ENCODE measurements around the gene CSTPP1.

DNA sequence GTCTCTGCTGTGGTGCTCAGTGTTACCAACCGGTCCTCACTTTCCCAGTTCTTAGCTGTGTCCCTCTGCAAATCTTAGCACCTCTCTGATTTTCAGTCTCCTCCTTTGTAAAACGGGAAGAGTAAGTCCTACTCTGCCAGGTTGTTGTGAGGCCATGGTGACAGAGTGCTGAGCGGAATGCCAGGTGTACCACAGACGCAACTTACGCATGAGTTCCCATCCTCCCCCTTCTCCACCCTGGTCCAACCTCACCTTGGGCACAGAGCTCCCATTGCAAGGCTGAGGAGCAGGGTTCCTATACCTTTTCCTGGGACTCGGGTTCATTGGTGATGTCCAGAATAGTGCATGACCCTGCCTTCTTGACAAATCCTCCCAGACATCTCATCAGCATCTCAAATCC, 270.9 kb downstream of the CSTPP1 start:
- TF ChIP-seq, protein P1, sequence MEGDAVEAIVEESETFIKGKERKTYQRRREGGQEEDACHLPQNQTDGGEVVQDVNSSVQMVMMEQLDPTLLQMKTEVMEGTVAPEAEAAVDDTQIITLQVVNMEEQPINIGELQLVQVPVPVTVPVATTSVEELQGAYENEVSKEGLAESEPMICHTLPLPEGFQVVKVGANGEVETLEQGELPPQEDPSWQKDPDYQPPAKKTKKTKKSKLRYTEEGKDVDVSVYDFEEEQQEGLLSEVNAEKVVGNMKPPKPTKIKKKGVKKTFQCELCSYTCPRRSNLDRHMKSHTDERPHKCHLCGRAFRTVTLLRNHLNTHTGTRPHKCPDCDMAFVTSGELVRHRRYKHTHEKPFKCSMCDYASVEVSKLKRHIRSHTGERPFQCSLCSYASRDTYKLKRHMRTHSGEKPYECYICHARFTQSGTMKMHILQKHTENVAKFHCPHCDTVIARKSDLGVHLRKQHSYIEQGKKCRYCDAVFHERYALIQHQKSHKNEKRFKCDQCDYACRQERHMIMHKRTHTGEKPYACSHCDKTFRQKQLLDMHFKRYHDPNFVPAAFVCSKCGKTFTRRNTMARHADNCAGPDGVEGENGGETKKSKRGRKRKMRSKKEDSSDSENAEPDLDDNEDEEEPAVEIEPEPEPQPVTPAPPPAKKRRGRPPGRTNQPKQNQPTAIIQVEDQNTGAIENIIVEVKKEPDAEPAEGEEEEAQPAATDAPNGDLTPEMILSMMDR (IDR thresholded peaks at IDR 0.05): no peak
- no peak for TF ChIP-seq EZH2 (IDR thresholded peaks at IDR 0.05; ENCODE audit: borderline replicate concordance, insufficient read depth, low read depth, low read length, poor library complexity, severe bottlenecking)
